HepG2 (cell line): Measurements from ENCODE around the gene CAMK2G. TPM values are rescaled to one million over a fixed set of nuclear protein-coding genes. Genes with fewer than 3 reads are reported as not detected.

Source experiments
- BCL6 ChIP-seq: IDR thresholded peaks from 2 replicates; pipeline ENCODE4 v1.6.1; 2016; ENCODE audit warnings: missing genetic modification reagents, missing compliant biosample characterization
- BCLAF1 ChIP-seq: fragments of 450-650 bp; IDR thresholded peaks from 2 replicates; pipeline ENCODE4 v1.6.1; 2017; ENCODE audit warnings: mild to moderate bottlenecking
- CREB1 ChIP-seq, 2 experiments: fragments of 450-650 bp in 1 of 2; IDR thresholded peaks; 2 replicates each; pipeline ENCODE4 v1.6.1; 2016 to 2017; ENCODE audit warnings: control low read depth in 1 of 2, mild to moderate bottlenecking in 1 of 2, missing compliant biosample characterization in 1 of 2, missing genetic modification characterization in 1 of 2
- ELF3 ChIP-seq: IDR thresholded peaks from 2 replicates; pipeline ENCODE4 v1.6.1; 2016; ENCODE audit warnings: missing genetic modification reagents, missing compliant biosample characterization
- ERF ChIP-seq: IDR thresholded peaks from 2 replicates; pipeline ENCODE4 v1.6.1; 2018; ENCODE audit warnings: missing biosample characterization, missing genetic modification reagents
- GTF2F1 ChIP-seq: fragments of 150-350 bp; IDR thresholded peaks from 2 replicates; pipeline ENCODE4 v1.6.1; 2014; ENCODE audit warnings: low read length
- IRF2 ChIP-seq: IDR thresholded peaks from 2 replicates; pipeline ENCODE4 v1.6.1; 2018; ENCODE audit warnings: missing genetic modification reagents, missing compliant biosample characterization
- MAFF ChIP-seq: IDR thresholded peaks from 2 replicates; pipeline ENCODE4 v1.6.1; 2011; ENCODE audit warnings: low read depth, low read length, improper control_type of control experiment
- MNT ChIP-seq: fragments of 450-650 bp; IDR thresholded peaks from 2 replicates; pipeline ENCODE4 v1.6.1; 2016
- MYC ChIP-seq: sonication (generic); formaldehyde crosslinking; IDR thresholded peaks from 2 replicates; pipeline ENCODE4 v1.9.0; 2021; ENCODE audit warnings: missing genetic modification reagents, borderline replicate concordance
- RAD21 ChIP-seq: fragments of 450-650 bp; formaldehyde crosslinking; IDR thresholded peaks from 2 replicates; pipeline ENCODE4 v1.5.0; 2020; ENCODE audit warnings: mild to moderate bottlenecking
- SAP130 ChIP-seq: IDR thresholded peaks from 2 replicates; pipeline ENCODE4 v1.6.1; 2016; ENCODE audit warnings: low read depth
- TEAD3 ChIP-seq: optimal IDR thresholded peaks from 2 replicates; pipeline ENCODE3; 2016; ENCODE audit warnings: borderline replicate concordance
- XRCC5 ChIP-seq: fragments of 200-400 bp; formaldehyde crosslinking; optimal IDR thresholded peaks from 2 replicates; pipeline ENCODE3; 2017; ENCODE audit warnings: mild to moderate bottlenecking, low read length
- ZNF335 ChIP-seq: sonication (generic); formaldehyde crosslinking; IDR thresholded peaks from 2 replicates; pipeline ENCODE4 v1.4.0; 2020; ENCODE audit warnings: missing genetic modification reagents
- ZNF749 ChIP-seq: sonication (generic); formaldehyde crosslinking; IDR thresholded peaks from 2 replicates; pipeline ENCODE4 v1.8.0; 2022; ENCODE audit warnings: mild to moderate bottlenecking, missing genetic modification reagents, moderate library complexity, borderline replicate concordance
- ZSCAN5A ChIP-seq: sonication (generic); formaldehyde crosslinking; IDR thresholded peaks from 2 replicates; pipeline ENCODE4 v1.8.0; 2022; ENCODE audit warnings: mild to moderate bottlenecking, missing genetic modification reagents, borderline replicate concordance
- polyA plus RNA-seq, 8 experiments: library from polyadenylated mRNA; depleted of rRNA in 3 of 8; stranded (reverse) in 7 of 8; unstranded in 1 of 8; fragments of >200 nt; fragmentation: Illumina TruSeq in 4 of 8; extraction: Trizol in 4 of 8; gene quantifications; 2 replicates each; pipeline versions ENCODE4 v1.2.1 to v1.2.3, GENCODE V29; 2011 to 2016; ENCODE audit warnings: low read depth in 4 of 8, missing spikeins in 1 of 8, mixed read lengths in 1 of 8; ENCODE audit not compliant: insufficient read depth in 1 of 8
- total RNA-seq, 5 experiments: library from RNA; depleted of rRNA; stranded (reverse); fragments of >200 nt; fragmentation: Illumina TruSeq; extraction: Trizol; gene quantifications; 2 replicates each; pipeline ENCODE4 v1.2.3, GENCODE V29; 2016; ENCODE audit warnings: low read depth in 1 of 5
- TF ChIP-seq, protein P1 (sequence below): sonication (generic); formaldehyde crosslinking; IDR thresholded peaks from 2 replicates; pipeline ENCODE4 v1.4.0; 2020; ENCODE audit warnings: missing genetic modification reagents
- TF ChIP-seq, protein P2 (sequence below), 2 experiments: fragments of 450-650 bp in 1 of 2; sonication (generic) in 1 of 2; formaldehyde crosslinking; IDR thresholded peaks; 2 replicates each; pipeline versions ENCODE4 v1.5.0 to v1.8.0; 2020 to 2022; ENCODE audit warnings: mild to moderate bottlenecking in 1 of 2, missing genetic modification reagents in 1 of 2

CAMK2G gene
- total and polyA plus RNA-seq, 2 of the 13 experiments (the other 11 are each of a cell fraction or from before 2014, with no cell fraction given): 15.9 to 18.8 TPM

DNA sequence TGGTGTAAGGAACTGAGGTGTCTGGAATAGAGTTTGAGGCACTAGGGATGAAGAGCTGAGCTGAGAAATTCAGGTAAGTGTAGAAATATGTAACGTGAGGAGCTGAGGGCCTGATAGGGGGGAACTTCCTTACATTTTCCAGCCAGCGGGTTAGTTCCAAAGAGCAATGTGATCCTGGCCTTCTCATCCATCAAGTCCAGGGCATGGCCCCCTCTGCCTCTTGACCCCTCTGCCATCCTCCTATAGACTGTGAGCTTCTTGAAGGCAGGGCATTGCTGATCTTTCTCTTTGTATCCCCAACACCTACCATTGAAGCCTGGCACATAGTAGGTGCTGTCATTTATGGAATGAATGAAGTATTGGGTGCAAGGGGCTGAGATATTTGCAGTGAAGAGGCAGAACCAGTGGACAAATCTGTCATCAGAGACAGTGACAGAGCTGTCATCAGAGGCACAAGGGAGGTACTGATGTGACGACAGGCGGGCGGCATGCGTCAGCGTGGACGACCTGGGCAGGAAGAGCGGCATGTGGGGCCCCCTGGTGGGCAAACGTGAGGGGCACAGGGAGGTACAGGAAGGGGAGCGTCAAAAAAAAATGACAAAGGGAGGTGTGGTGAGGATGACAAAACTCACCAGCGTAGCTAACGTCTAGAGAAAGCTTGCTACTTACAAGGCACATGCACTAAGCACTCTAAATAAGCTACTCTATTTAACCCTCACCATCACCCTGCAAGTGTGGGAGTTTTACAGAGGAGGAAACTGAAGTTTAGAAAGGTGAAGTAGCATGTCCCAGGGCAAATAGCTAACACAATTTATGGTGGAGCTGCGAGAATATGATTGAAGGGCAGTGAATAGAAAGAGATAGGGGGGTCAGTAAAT lies 5.2 kb upstream of the CAMK2G start (continued):
- TF ChIP-seq RAD21 (CRISPR knock-in tag): peak; percentile 90
- TF ChIP-seq ERF (CRISPR knock-in tag): peak; percentile 70; the same call in 1 of the 2 replicates
- TF ChIP-seq ZNF335 (CRISPR knock-in tag): no peak
- peak; percentile 70 for TF ChIP-seq XRCC5
- TF ChIP-seq, protein P1, sequence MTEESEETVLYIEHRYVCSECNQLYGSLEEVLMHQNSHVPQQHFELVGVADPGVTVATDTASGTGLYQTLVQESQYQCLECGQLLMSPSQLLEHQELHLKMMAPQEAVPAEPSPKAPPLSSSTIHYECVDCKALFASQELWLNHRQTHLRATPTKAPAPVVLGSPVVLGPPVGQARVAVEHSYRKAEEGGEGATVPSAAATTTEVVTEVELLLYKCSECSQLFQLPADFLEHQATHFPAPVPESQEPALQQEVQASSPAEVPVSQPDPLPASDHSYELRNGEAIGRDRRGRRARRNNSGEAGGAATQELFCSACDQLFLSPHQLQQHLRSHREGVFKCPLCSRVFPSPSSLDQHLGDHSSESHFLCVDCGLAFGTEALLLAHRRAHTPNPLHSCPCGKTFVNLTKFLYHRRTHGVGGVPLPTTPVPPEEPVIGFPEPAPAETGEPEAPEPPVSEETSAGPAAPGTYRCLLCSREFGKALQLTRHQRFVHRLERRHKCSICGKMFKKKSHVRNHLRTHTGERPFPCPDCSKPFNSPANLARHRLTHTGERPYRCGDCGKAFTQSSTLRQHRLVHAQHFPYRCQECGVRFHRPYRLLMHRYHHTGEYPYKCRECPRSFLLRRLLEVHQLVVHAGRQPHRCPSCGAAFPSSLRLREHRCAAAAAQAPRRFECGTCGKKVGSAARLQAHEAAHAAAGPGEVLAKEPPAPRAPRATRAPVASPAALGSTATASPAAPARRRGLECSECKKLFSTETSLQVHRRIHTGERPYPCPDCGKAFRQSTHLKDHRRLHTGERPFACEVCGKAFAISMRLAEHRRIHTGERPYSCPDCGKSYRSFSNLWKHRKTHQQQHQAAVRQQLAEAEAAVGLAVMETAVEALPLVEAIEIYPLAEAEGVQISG (CRISPR knock-in tag): 0 out of 2 replicates have a peak, but pooled peaks have one; percentile 24
- TF ChIP-seq, protein P2, sequence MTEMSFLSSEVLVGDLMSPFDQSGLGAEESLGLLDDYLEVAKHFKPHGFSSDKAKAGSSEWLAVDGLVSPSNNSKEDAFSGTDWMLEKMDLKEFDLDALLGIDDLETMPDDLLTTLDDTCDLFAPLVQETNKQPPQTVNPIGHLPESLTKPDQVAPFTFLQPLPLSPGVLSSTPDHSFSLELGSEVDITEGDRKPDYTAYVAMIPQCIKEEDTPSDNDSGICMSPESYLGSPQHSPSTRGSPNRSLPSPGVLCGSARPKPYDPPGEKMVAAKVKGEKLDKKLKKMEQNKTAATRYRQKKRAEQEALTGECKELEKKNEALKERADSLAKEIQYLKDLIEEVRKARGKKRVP (CRISPR knock-in tag; IDR thresholded peaks at IDR 0.05): 0 out of 4 replicates have a peak, but pooled peaks of 1 of the 2 experiments have one; percentile 32
- no peak for TF ChIP-seq ZSCAN5A
- TF ChIP-seq MYC: peak; percentile 68; the same call in 1 of the 2 replicates
- TF ChIP-seq ELF3 (CRISPR knock-in tag): peak; percentile 73
- peak; percentile 91 for TF ChIP-seq CREB1 (IDR thresholded peaks at IDR 0.05)
- peak; percentile 73 for TF ChIP-seq CREB1 (CRISPR knock-in tag; IDR thresholded peaks at IDR 0.05)
- peak; percentile 60 for TF ChIP-seq IRF2 (CRISPR knock-in tag)
- 0 out of 2 replicates have a peak, but pooled peaks have one; percentile 1 for TF ChIP-seq MAFF
- no peak for TF ChIP-seq GTF2F1
- 0 out of 2 replicates have a peak, but pooled peaks have one; percentile 12 for TF ChIP-seq MNT
- TF ChIP-seq TEAD3 (CRISPR knock-in tag): peak; percentile 77
- TF ChIP-seq BCL6 (CRISPR knock-in tag): peak; percentile 10; the same call in 1 of the 2 replicates
- peak; percentile 81 for TF ChIP-seq SAP130 (CRISPR knock-in tag)
- no peak for TF ChIP-seq BCLAF1
- no peak for TF ChIP-seq ZNF749 (CRISPR knock-in tag)
